Renal cortical epithelial cell (primary cell): Measurements from ENCODE around the gene SHOC1. TPM values are rescaled to one million over a fixed set of nuclear protein-coding genes. Genes with fewer than 3 reads are reported as not detected.
"Not testable (repeated sequence)": the region's sequence is repeated elsewhere in the genome, so short reads cannot be mapped to it uniquely, and the experiment has no call there.

Experiments used
- DNase-seq: peaks from one replicate; pipeline ENCODE4 v3.0.0-alpha.2; 2011; ENCODE audit warnings: low read depth
- total RNA-seq: library from RNA; depleted of rRNA; stranded (reverse); fragments of >200 nt; gene quantifications from 2 replicates; pipeline ENCODE4 v1.2.3, GENCODE V29; 2014

Gene SHOC1
- total RNA-seq, 1 donor from 2014 or later: 0.30 TPM

DNA sequence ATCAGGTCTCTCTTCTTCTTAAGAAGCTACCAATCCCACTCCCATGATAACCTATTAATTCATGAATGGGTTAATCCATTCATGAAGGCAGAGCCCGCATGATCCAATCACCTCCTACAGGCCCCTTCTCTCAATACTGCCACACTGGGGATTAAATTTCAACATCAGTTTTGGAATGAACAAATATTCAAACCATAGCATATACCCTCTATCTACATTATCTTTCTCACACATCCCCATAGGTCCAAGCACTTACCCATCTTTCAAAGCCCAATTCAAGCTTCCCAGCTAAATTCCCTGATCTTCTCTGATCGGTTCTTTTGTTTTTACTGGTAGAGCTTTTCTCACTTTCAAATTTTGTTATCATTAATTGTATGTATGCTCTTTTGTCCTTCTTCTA is 10.5 kb upstream of the SHOC1 start:
- no peak for DNase-seq

DNA sequence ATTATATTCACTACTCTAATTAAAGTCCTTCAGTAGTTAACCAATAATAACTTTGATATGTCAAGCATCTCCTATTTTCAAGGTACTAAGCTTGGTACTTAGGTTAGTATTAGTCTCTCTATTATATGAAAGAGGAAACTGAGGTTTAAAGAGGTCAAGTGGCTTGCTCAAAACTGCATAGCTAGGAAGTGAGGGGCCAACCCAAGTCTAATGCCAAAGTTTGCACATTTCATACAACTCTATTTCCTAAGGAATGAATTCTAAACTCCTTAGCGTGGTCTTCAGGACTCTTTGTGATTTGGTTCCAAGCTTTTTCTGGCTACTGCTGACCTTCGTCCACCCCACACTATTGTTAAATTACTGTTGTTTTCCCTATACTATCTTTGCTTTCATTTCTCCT is 9.9 kb upstream of the SHOC1 start:
- no peak for DNase-seq

DNA sequence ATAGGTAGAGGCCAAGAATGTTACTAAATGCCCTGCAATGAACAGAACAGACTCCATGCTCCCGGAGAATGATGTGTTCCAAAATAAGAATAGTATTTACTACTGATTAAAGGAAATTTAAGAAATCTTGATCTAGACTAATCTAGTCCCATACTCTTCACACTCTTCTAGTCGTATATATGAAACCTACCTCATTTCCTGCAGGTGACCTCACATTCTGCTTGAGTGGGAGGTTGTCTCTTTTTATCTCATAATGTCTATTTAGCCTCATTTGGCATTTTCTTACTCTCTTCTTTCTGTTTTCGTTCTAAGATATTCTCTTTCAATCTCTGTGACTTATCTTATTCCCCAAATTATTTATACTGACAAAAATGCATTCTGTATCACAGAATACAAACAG is 9.2 kb upstream of the SHOC1 start:
- DNase-seq: no peak

DNA sequence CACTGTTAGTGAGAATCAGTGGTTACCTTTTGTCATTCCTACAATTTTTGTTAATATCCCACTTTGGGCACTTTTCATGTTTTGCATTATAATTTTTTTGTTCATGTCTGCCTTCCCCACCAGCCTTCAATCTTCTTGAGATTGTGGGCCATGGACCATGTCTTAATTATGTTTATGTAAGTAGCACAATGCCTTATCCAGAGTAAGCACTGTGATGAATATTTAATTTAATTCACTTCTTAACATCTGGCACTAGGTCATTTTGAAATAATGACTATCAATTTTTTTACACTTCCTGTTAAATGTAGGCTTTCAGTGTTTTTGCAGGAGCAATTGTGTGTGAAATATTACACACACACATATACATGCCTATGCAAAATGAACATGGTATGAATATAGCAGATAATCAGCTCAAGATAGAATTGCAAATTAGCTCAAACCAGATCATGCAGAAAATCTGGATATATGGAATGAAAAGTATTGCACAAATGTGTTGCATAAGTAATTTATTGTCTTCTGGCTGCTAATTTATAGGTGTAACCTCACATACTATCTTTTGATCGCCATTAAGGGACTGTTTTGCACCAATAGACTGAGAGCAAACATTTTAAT is 5.3 kb upstream of the SHOC1 start:
- DNase-seq: peak; percentile 11

DNA sequence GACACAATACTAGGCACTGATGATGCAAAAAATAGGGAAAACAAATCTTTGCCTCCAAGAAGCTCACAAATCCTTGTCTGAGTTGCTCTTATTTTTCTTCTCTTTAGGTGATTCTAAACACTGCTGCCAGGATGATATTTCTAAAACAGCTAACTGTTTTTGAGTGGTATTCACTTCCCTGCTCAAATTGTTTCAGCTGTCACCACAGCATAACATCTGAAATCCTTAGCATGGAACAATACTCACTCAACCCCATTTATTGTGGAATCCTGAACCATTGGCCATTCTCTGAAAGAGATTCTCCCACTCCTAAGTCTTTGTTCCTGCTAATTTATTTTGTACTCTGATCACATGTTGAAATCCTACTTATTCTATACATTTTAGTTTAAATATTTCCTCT is 4.8 kb upstream of the SHOC1 start:
- no peak for DNase-seq

DNA sequence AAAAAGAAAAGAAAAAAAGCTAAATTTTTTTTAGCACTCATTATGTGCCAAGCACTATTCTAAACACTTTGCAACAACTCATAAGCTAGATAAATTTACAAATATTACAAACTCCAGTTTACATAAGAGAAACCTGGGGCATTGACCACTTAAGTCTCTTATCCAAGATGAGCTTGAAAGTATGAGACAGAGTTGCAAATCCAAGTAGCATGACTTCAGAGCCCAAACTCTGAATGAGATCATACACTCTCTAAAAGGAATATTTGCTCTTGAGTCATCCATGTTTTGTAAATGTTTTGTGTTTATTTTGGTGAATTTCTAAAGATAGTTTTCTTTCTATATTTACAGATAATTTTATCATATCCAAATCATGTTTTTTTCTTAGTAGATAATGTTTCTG is 4.0 kb upstream of the SHOC1 start:
- peak; percentile 45 for DNase-seq

DNA sequence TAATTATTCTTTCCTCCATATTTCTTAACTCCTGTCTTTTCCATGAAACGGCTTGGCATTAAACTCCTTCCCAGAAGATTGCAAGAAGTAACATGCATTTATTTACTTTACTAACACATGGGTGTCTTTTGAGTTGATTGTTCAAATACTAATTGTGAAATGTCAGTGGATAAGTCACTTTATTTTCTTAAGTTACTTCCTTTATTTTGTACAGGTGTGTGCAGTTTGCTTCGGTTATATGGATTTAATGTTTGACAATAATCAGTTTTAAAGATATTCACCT is 761 bp upstream of the SHOC1 start:
- DNase-seq: no peak

DNA sequence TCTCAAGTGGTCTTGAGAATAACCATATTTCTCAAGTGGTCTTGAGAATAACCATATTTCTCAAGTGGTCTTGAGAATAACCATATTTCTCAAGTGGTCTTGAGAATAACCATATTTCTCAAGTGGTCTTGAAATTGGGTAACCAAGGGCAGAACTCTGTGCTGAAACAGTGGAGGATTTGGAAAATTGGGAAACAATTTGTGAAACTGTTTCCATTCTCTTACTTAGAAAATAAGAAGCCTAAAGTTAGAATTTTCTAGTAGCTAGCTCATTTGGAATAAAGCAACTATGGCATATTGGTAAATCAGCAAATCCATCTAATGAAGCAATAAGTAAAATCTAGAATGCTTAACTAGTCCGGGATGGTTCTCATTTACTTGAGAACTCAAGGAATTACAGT is 2.9 kb downstream of the SHOC1 start:
- DNase-seq: not testable (repeated sequence)

DNA sequence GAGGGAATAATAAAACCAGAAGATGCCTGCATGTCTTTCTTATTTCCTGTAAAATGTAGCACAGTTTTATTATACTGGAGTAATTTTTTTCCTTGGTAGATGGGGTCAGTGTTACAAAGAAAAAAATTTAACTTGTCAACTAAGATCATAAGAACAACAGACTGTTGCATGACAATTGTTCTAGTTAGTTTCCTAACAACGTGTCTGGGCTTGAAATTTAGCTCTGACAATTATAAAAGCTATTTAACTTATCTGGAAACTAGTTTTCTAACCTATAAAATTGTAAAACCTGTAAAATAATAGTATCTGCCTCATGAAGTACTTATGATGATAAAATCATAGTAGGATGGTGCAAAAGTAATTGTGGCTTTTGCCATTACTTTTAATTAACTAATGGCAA is 4.9 kb downstream of the SHOC1 start:
- DNase-seq: no peak

DNA sequence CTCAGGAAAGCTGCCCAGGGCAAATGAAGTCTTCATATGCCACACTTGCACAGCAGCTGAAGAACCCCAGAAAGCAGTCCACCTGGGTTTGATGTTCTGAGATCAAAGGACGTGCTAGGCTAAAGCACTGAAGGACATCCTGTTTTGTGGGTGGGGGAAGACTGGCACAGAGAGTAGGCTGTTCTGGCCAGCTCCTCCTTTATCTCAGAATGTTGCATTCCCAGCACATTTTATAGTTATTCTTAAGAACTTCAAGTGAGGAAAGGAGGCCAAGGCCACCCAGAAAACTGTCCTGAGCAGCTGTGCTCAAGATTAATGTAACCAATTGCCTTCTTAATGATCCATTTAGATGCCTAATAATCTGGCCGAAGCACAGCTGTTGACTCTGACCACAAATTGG is 10.9 kb downstream of the SHOC1 start:
- DNase-seq: no peak

DNA sequence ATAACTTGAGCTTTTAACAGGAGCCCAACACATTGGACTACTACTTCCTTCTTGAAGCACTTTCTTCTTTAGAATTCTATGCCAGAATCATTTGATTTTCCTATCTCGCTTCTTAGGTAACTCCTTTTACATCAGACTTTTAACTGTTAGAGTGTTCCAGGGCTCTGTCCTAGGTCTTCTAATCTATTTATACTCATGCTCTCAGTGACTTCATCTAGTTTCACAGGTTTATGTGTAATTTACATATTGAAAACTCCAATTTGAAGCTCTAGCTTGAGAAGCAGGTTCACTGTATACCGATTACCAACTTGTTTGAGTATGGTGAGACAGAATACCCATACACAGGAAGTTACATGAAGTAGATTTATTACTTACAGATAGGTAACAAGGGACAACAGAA is 11.3 kb downstream of the SHOC1 start:
- no peak for DNase-seq

DNA sequence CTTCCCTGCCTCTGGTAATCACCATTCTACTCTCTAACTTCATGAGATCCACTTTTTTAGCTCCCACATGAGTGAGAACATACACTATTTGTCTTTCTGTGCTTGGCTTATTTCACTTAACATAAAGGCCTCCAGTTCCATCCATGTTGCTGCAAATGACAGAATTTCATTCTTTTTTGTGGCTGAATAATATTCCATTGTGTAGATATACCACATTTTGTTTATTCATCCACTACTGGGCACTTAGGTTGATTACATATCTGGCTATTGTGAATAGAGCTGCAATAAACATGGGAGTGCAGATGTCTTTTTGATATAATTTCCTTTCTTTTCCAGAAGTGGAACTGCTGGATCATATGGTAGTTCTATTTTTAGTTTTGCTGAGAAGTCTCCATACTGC is 28.7 kb downstream of the SHOC1 start:
- no peak for DNase-seq

DNA sequence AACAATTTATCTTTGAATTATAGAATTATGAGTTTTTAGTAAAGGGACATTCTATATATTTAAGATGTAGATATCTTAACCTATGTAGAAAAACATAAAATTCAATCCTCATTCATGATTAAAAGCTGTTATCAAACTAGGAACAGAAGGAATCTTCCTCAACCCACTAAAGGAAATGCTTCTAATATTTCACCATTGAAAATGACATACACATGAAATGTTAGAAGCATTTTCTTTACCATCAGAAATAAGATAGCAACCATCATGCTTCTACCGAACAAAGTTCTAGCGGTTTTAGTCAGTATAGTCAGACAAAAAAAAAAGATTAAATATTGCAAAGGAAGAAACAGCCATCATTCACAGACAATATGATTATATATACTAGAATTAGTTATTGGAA is 32.2 kb downstream of the SHOC1 start:
- DNase-seq: no peak

DNA sequence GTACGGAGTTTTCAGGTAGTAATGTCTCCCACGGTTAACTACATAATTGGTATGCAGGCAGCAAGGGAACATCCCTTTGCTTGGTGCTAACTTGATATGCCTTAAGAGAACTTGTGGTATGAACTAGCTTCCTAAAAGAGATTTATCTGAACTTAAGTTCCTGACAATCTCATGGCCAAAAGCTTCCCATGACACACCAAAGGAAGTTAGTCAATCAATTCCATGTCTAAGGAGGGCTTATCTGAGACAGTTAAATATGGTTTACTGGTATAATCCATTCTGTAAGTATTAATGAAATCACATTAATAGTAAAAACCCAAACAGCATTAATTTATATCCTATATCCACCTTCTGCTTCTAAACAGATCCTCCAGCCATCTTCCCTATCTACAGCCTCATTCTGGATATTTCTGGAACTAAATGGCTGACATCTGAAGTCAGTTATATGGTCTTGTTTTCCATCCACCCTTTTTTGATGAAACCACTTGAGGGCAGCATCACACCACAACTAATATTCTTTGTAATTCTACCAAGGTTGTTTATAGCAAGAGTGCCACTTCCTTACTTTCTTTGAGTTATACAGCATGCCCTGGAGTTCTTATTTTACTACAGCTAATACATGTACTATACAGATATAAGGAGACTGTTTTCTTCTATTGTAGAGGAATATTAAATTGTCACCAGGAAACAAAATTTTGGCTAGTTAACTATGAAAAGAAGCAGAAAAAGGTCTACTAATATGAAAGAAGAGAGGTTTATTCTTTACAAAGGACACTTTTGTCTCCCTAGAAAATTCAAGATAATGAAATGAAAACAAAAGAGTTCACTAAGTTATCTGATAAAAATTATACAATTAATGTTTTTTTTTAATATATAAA is 34.7 kb downstream of the SHOC1 start:
- peak; percentile 87 for DNase-seq

DNA sequence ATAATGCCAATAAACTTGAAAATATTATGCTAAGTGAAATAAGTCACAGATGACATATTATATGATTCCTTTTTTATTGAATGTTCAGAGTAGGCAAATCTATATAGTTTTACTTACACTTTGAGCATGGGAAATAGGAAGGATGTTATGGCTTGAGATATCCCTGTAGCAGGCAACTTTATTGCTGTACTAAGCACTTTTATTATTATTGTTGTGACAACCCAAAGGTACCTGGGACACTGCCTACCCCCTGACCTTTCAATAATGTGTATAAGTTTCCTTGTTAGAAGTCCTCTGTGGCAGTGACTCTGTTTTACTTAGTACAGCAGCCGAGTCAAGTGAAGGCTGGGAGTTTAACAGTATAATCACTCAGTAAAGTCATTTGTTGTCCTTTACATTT is 39.9 kb downstream of the SHOC1 start:
- DNase-seq: no peak

DNA sequence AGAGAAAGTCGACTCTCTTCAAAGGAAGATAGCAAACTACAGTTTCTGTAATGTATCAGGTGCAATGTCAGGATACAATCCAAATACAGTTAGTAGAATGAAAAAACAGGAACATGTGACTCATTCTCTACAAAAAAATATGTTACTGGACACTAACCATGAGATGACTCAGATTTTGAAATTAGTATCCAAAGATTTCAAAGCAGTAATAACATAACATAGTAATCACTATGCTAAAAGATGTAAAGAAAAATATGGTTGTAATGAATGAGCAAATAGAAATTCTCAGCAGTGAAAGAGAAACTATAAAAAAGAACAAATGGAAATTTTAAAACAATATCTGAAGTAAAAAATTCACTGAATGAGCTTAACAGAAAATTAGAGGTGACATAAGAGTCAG is 42.3 kb downstream of the SHOC1 start:
- no peak for DNase-seq

Other genes starting within 250 kb of the SHOC1 start
- 106 and 167 TPM in 2 replicates for gene PTGR1, start 195.3 kb downstream of the SHOC1 start, total RNA-seq
- 12.2 and 20.2 TPM in 2 replicates for gene DNAJC25, start 163.6 kb downstream of the SHOC1 start, total RNA-seq
- 114 and 126 TPM in 2 replicates for gene GNG10, start 133.3 kb downstream of the SHOC1 start, total RNA-seq
- gene UGCG, start 101.9 kb upstream of the SHOC1 start, total RNA-seq: 503 and 699 TPM in 2 replicates